Right lobe of liver (tissue), 6 donors: Measurements from ENCODE around the gene ALDH1A1. TPM values are rescaled to one million over a fixed set of nuclear protein-coding genes. Genes with fewer than 3 reads are reported as not detected.

Source experiments
- ATAC-seq, 4 donors: fragments of 200-7000 bp; cut with Tn5 transposase; one replicate each; pipeline ENCODE4 v1.9.1; 2020; ENCODE audit warnings: mild to moderate bottlenecking in 4 of 4, moderate library complexity in 4 of 4
- DNase-seq, 3 donors: peaks; one replicate each; pipeline ENCODE4 v3.0.0-alpha.2; 2020
- H3K27ac ChIP-seq, 3 donors: fragments of 200-600 bp; one replicate each; pipeline ENCODE4 v1.8.0; 2022
- H3K27me3 ChIP-seq, 2 donors: fragments of 200-600 bp; one replicate each; pipeline ENCODE4 v1.8.0; 2022
- H3K36me3 ChIP-seq, 4 donors: fragments of 200-600 bp; sonication (generic) in 1 of 4; one replicate each; pipeline versions ENCODE4 v1.5.1 to v1.8.0; 2017 to 2022; ENCODE audit warnings: control low read depth in 1 of 4
- H3K4me1 ChIP-seq, 4 donors: fragments of 200-600 bp; sonication (generic) in 1 of 4; one replicate each; pipeline versions ENCODE4 v1.5.1 to v1.8.0; 2017 to 2022; ENCODE audit warnings: control low read depth in 1 of 4
- H3K4me3 ChIP-seq, 3 donors: fragments of 200-600 bp; one replicate each; pipeline ENCODE4 v1.8.0; 2022
- H3K9me3 ChIP-seq, 4 donors: fragments of 200-600 bp; sonication (generic) in 1 of 4; one replicate each; pipeline versions ENCODE4 v1.5.1 to v1.8.0; 2017 to 2022; ENCODE audit warnings: control low read depth in 1 of 4
- CTCF ChIP-seq, 4 donors: fragments of 200-600 bp in 3 of 4; fragments of 450-650 bp in 1 of 4; IDR thresholded peaks; one replicate each; pipeline versions ENCODE4 v1.5.1 to v1.8.0; 2016 to 2022; ENCODE audit warnings: antibody characterized with exemption in 4 of 4, mild to moderate bottlenecking in 2 of 4
- POLR2A ChIP-seq: fragments of 450-650 bp; IDR thresholded peaks from one replicate; pipeline ENCODE4 v1.6.1; 2017; ENCODE audit warnings: antibody characterized with exemption, mild to moderate bottlenecking
- WGBS: methylation state at CpG from one replicate; pipeline ENCODE4 v1.1.6; 2018; ENCODE audit warnings: low coverage, low lambda C conversion rate; ENCODE audit not compliant: insufficient coverage; ENCODE audit errors: missing lambda C conversion rate; 5-methylcytosine and 5-hydroxymethylcytosine counted together
- intact Hi-C, 2 donors: fragments of 100-400 bp; cut with DNase I; formaldehyde crosslinking; loops; one replicate each; pipeline versions ENCODE4 v1.11.2 to v1.14.1; 2022
- total RNA-seq, 6 experiments: library from RNA; depleted of rRNA in 2 of 6; stranded (reverse); fragments of >200 nt in 2 of 6; fragmentation: NEBNext Ultra II Directional in 3 of 6; extraction: Animal tissue kit (Norgen Biotek cat#: 25700) in 3 of 6; gene quantifications; one replicate each; pipeline versions ENCODE4 v1.1.0 to v1.2.4, GENCODE V29; 2016 to 2023
- donor health status: DM: no; HTN: yes; CAD: no.
- donor health status: DM: no; HTN: no; CAD: no.
- donor health status: DM: no; HTN: no; CAD: no.
- donor health status: DM: no; HTN: yes; CAD: no.
- donor health status: DM: no; HTN: yes; CAD: no.

ALDH1A1 gene
- total RNA-seq, 6 experiments from 2014 or later: 309 to 1,702 (median 521) TPM

- ATAC-seq: no peak
- Histone ChIP-seq H3K27me3 (no peaks in the 10 kb centered on the region), H3K27ac (no peak overlapping the region), H3K36me3 (peaks cover 0 to 64% (median 16%) of the 10 kb centered on the region in 4 donors), H3K9me3 (no peaks in the 10 kb centered on the region), H3K4me1 (peaks cover 0 to 68% (median 3%) of the 10 kb centered on the region in 4 donors), H3K4me3 (no peak overlapping the region)
- 60% methylated on average over 1 of the region's 1 CpG for WGBS
- TF ChIP-seq CTCF (IDR thresholded peaks at IDR 0.05) (no peak), POLR2A (no peak)
- DNase-seq: no peak
- intact Hi-C loops: no loop called here
Observed at GRCh38 chr9:72931437-72931836, 21.4 kb downstream of the ALDH1A1 start.

GRCh38 chr9:72930828-72931227, 22.0 kb downstream of the ALDH1A1 start:
- intact Hi-C loops: no loop called here
- no peaks in the 10 kb centered on the region for H3K9me3 ChIP-seq
- H3K4me3 ChIP-seq: no peak overlapping the region
- TF ChIP-seq CTCF (IDR thresholded peaks at IDR 0.05) (no peak), POLR2A (no peak)
- peaks cover 0 to 70% (median 16%) of the 10 kb centered on the region in 4 donors for H3K36me3 ChIP-seq
- H3K27me3 ChIP-seq: no peaks in the 10 kb centered on the region
- H3K27ac ChIP-seq: no peak overlapping the region
- ATAC-seq: no peak
- 94% methylated on average over 8 of the region's 10 CpGs for WGBS
- DNase-seq: no peak
- peaks cover 0 to 68% (median 3%) of the 10 kb centered on the region in 4 donors for H3K4me1 ChIP-seq

GRCh38 chr9:72929542-72929941, 23.3 kb downstream of the ALDH1A1 start:
- Histone ChIP-seq H3K36me3 (peaks cover 0 to 82% (median 18%) of the 10 kb centered on the region in 4 donors), H3K27me3 (no peaks in the 10 kb centered on the region), H3K27ac (no peak overlapping the region), H3K4me3 (no peak overlapping the region), H3K9me3 (no peaks in the 10 kb centered on the region), H3K4me1 (peaks cover 0 to 69% (median 10%) of the 10 kb centered on the region in 4 donors)
- intact Hi-C loops: loop anchor here in 1 of 2 donors (10.0 kb wide), 1 partner anchor 55 kb away; no protein-coding TSS in a partner anchor
- WGBS: 69% methylated on average over 1 of the region's 1 CpG
- ATAC-seq (no peak), DNase-seq (no peak)
- TF ChIP-seq POLR2A (no peak), CTCF (IDR thresholded peaks at IDR 0.05) (no peak)

- 62% methylated on average over 4 of the region's 4 CpGs for WGBS
- peak overlapping the region in 1 of 3 donors; percentile 11 for H3K27ac ChIP-seq
- H3K36me3 ChIP-seq: peaks cover 0 to 94% (median 28%) of the 10 kb centered on the region in 4 donors
Observed at GRCh38 chr9:72928042-72928507, 24.8 kb downstream of the ALDH1A1 start.

More at GRCh38 chr9:72928042-72928507, 24.8 kb downstream of the ALDH1A1 start:
- DNase-seq (no peak), ATAC-seq (no peak)
- TF ChIP-seq CTCF (IDR thresholded peaks at IDR 0.05) (no peak), POLR2A (no peak)
- Histone ChIP-seq H3K4me3 (no peak overlapping the region), H3K4me1 (peaks cover 0 to 61% (median 10%) of the 10 kb centered on the region in 4 donors), H3K27me3 (no peaks in the 10 kb centered on the region), H3K9me3 (no peaks in the 10 kb centered on the region)
- intact Hi-C loops: loop anchor here in 1 of 2 donors (10.0 kb wide), 1 partner anchor 53 kb away; no protein-coding TSS in a partner anchor
